ENCODE data around the gene BSG. TPM values are rescaled to one million over a fixed set of nuclear protein-coding genes. Genes with fewer than 3 reads are reported as not detected.

BSG gene
- polyA plus RNA-seq, 1 donor from 2014 or later, result 209 TPM

GRCh38 chr19:581399-582111 is 9.2 kb downstream of the BSG start:
- Histone ChIP-seq H3K4me3 (ENCODE audit: low read length) (no peak overlapping the region), H3K4me2 (ENCODE audit: low read length) (no peak overlapping the region), H3K27ac (ENCODE audit: low read length) (no peak overlapping the region)

DNA sequence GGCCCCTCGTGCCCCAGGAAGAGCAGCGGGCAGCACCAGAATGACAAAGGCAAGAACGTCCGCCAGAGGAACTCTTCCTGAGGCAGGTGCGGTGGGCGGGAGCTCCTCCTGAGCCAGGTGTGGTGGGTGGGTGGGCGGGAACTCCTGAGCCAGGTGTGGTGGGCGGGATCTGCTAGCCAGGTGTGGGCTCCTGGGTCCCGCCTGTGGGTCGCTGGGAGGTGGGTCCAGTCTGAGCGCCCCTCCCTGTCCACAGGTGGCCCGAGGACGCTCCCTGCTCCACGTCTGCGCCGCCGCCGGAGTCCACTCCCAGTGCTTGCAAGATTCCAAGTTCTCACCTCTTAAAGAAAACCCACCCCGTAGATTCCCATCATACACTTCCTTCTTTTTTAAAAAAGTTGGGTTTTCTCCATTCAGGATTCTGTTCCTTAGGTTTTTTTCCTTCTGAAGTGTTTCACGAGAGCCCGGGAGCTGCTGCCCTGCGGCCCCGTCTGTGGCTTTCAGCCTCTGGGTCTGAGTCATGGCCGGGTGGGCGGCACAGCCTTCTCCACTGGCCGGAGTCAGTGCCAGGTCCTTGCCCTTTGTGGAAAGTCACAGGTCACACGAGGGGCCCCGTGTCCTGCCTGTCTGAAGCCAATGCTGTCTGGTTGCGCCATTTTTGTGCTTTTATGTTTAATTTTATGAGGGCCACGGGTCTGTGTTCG is 10.3 kb downstream of the BSG start:
- H3K4me3 ChIP-seq (ENCODE audit: low read length), result no peak overlapping the region
- H3K9ac ChIP-seq (ENCODE audit: low read length), result no peak overlapping the region
- TF ChIP-seq RAD21 (conservative IDR thresholded peaks at IDR 0.05), result no peak
- TF ChIP-seq MXI1 (conservative IDR thresholded peaks at IDR 0.05; ENCODE audit: poor library complexity, severe bottlenecking), result no peak
- no peak for TF ChIP-seq TAF1 (IDR thresholded peaks at IDR 0.05; ENCODE audit: low read depth)
- no peak for TF ChIP-seq EZH2 (IDR thresholded peaks at IDR 0.05; ENCODE audit: borderline replicate concordance, insufficient read depth, low read length, poor library complexity, severe bottlenecking)
- no peak for TF ChIP-seq EP300 (conservative IDR thresholded peaks at IDR 0.05; ENCODE audit: poor library complexity, severe bottlenecking)
- TF ChIP-seq, protein P1, sequence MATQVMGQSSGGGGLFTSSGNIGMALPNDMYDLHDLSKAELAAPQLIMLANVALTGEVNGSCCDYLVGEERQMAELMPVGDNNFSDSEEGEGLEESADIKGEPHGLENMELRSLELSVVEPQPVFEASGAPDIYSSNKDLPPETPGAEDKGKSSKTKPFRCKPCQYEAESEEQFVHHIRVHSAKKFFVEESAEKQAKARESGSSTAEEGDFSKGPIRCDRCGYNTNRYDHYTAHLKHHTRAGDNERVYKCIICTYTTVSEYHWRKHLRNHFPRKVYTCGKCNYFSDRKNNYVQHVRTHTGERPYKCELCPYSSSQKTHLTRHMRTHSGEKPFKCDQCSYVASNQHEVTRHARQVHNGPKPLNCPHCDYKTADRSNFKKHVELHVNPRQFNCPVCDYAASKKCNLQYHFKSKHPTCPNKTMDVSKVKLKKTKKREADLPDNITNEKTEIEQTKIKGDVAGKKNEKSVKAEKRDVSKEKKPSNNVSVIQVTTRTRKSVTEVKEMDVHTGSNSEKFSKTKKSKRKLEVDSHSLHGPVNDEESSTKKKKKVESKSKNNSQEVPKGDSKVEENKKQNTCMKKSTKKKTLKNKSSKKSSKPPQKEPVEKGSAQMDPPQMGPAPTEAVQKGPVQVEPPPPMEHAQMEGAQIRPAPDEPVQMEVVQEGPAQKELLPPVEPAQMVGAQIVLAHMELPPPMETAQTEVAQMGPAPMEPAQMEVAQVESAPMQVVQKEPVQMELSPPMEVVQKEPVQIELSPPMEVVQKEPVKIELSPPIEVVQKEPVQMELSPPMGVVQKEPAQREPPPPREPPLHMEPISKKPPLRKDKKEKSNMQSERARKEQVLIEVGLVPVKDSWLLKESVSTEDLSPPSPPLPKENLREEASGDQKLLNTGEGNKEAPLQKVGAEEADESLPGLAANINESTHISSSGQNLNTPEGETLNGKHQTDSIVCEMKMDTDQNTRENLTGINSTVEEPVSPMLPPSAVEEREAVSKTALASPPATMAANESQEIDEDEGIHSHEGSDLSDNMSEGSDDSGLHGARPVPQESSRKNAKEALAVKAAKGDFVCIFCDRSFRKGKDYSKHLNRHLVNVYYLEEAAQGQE (IDR thresholded peaks at IDR 0.05; ENCODE audit: borderline replicate concordance), result no peak
- no peak for TF ChIP-seq SMC3 (conservative IDR thresholded peaks at IDR 0.05; ENCODE audit: poor library complexity)
- no peak overlapping the region for H3K4me2 ChIP-seq (ENCODE audit: low read length)
- H3K79me2 ChIP-seq (replicated peaks; ENCODE audit: insufficient read depth, low read length), result peaks cover 7% of the 10 kb centered on the region
- H3K9me3 ChIP-seq (ENCODE audit: low read length), result no peaks in the 10 kb centered on the region
- peaks cover 6% of the 10 kb centered on the region for H3K36me3 ChIP-seq (ENCODE audit: insufficient read depth, low read length)
- no peaks in the 10 kb centered on the region for H3K9me2 ChIP-seq (ENCODE audit: insufficient read depth, low read length)
- H3K27me3 ChIP-seq (ENCODE audit: insufficient read depth, low read depth, low read length), result no peaks in the 10 kb centered on the region
- H3F3A ChIP-seq (ENCODE audit: insufficient read depth, low read length, poor library complexity, severe bottlenecking), result no peaks in the 10 kb centered on the region
- no peak overlapping the region for H2AFZ ChIP-seq (ENCODE audit: low read depth, low read length)
- no peaks in the 10 kb centered on the region for H4K20me1 ChIP-seq (ENCODE audit: insufficient read depth)
- no peak overlapping the region for H3K27ac ChIP-seq (ENCODE audit: low read length)

More at GRCh38 chr19:581399-582111, 9.2 kb downstream of the BSG start:
- peaks cover 6% of the 10 kb centered on the region for H3K36me3 ChIP-seq (ENCODE audit: insufficient read depth, low read length)
- H4K20me1 ChIP-seq (ENCODE audit: insufficient read depth), result no peaks in the 10 kb centered on the region
- peaks cover 17% of the 10 kb centered on the region for H3K79me2 ChIP-seq (replicated peaks; ENCODE audit: insufficient read depth, low read length)
- no peak overlapping the region for H2AFZ ChIP-seq (ENCODE audit: low read depth, low read length)
- TF ChIP-seq, protein P1 (IDR thresholded peaks at IDR 0.05; ENCODE audit: borderline replicate concordance), result no peak
- TF ChIP-seq TAF1 (IDR thresholded peaks at IDR 0.05; ENCODE audit: low read depth) (no peak), SMC3 (conservative IDR thresholded peaks at IDR 0.05; ENCODE audit: poor library complexity) (no peak), EP300 (conservative IDR thresholded peaks at IDR 0.05; ENCODE audit: poor library complexity, severe bottlenecking) (no peak)
- H3K9me2 ChIP-seq (ENCODE audit: insufficient read depth, low read length), result no peaks in the 10 kb centered on the region
- H3K9me3 ChIP-seq (ENCODE audit: low read length), result no peaks in the 10 kb centered on the region
- H3F3A ChIP-seq (ENCODE audit: insufficient read depth, low read length, poor library complexity, severe bottlenecking), result no peaks in the 10 kb centered on the region
- no peaks in the 10 kb centered on the region for H3K27me3 ChIP-seq (ENCODE audit: insufficient read depth, low read depth, low read length)
- H3K9ac ChIP-seq (ENCODE audit: low read length), result no peak overlapping the region

Measured in neural cell (in vitro differentiated cells).